Trophoblast cell (in vitro differentiated cells and primary cell): ENCODE data around the gene VDR.

Experiments
- DNase-seq, 2 donors: peaks; one replicate each; pipeline ENCODE4 v3.0.0-alpha.2; 2016
- H2AFZ ChIP-seq: 2 replicates; pipeline ENCODE4 v1.6.1; 2013; ENCODE audit warnings: low read length, moderate library complexity, mild to moderate bottlenecking; ENCODE audit not compliant: insufficient read depth, poor library complexity
- H2AK5ac ChIP-seq: 2 replicates; pipeline ENCODE4 v1.6.1; 2013; ENCODE audit warnings: mild to moderate bottlenecking, low read length
- H2BK120ac ChIP-seq: 2 replicates; pipeline ENCODE4 v1.6.1; 2013; ENCODE audit warnings: low read length, mild to moderate bottlenecking, moderate library complexity; ENCODE audit not compliant: insufficient read depth, poor library complexity
- H2BK12ac ChIP-seq: 2 replicates; pipeline ENCODE4 v1.6.1; 2013; ENCODE audit warnings: mild to moderate bottlenecking, low read length, moderate library complexity
- H2BK5ac ChIP-seq: 2 replicates; pipeline ENCODE4 v1.6.1; 2013; ENCODE audit warnings: low read length, low read depth, moderate library complexity, mild to moderate bottlenecking; ENCODE audit not compliant: poor library complexity
- H3K14ac ChIP-seq: 2 replicates; pipeline ENCODE4 v1.6.1; 2013; ENCODE audit warnings: mild to moderate bottlenecking, low read length
- H3K18ac ChIP-seq: 2 replicates; pipeline ENCODE4 v1.6.1; 2013; ENCODE audit warnings: mild to moderate bottlenecking, low read length
- H3K23ac ChIP-seq: 2 replicates; pipeline ENCODE4 v1.6.1; 2013; ENCODE audit warnings: low read length
- H3K27ac ChIP-seq: 2 replicates; pipeline ENCODE4 v1.5.1; 2013; ENCODE audit warnings: low read depth, mild to moderate bottlenecking, inconsistent platforms, low read length, moderate library complexity
- H3K27me3 ChIP-seq: 2 replicates; pipeline ENCODE4 v1.6.1; 2013; ENCODE audit warnings: inconsistent platforms, mild to moderate bottlenecking, low read length, moderate library complexity; ENCODE audit not compliant: insufficient read depth
- H3K36me3 ChIP-seq, 2 experiments: 1 replicate in 1 of 2; 2 replicates in 1 of 2; pipeline ENCODE4 v1.6.1; 2013; ENCODE audit warnings: low read length in 2 of 2, mild to moderate bottlenecking in 2 of 2, moderate library complexity in 1 of 2; ENCODE audit not compliant: insufficient read depth in 2 of 2, control insufficient read depth in 1 of 2
- H3K4ac ChIP-seq: 2 replicates; pipeline ENCODE4 v1.6.1; 2013; ENCODE audit warnings: low read depth, mild to moderate bottlenecking, low read length, moderate library complexity
- H3K4me1 ChIP-seq, 2 experiments: 1 replicate in 1 of 2; 2 replicates in 1 of 2; pipeline ENCODE4 v1.6.1; 2013; ENCODE audit warnings: low read length in 2 of 2, mild to moderate bottlenecking in 2 of 2, moderate library complexity in 1 of 2; ENCODE audit not compliant: insufficient read depth in 2 of 2, control insufficient read depth in 1 of 2
- H3K4me2 ChIP-seq: 2 replicates; pipeline ENCODE4 v1.6.1; 2013; ENCODE audit warnings: inconsistent platforms, mild to moderate bottlenecking, low read length, moderate library complexity
- H3K4me3 ChIP-seq: 2 replicates; pipeline ENCODE4 v1.5.1; 2013; ENCODE audit warnings: mild to moderate bottlenecking, low read depth, low read length, inconsistent platforms
- H3K79me1 ChIP-seq: one replicate; pipeline ENCODE4 v1.6.1; 2013; ENCODE audit warnings: low read length
- H3K79me2 ChIP-seq: 2 replicates; pipeline ENCODE4 v1.6.1; 2013; ENCODE audit warnings: low read length, mild to moderate bottlenecking; ENCODE audit not compliant: control insufficient read depth, insufficient read depth, poor library complexity
- H3K9ac ChIP-seq: 2 replicates; pipeline ENCODE4 v1.6.1; 2013; ENCODE audit warnings: mild to moderate bottlenecking, low read length
- H3K9me3 ChIP-seq: 2 replicates; pipeline ENCODE4 v1.6.1; 2013; ENCODE audit warnings: low read depth, mild to moderate bottlenecking, control low read depth, inconsistent platforms, low read length; ENCODE audit not compliant: insufficient read depth
- H4K12ac ChIP-seq: 2 replicates; pipeline ENCODE4 v1.6.1; 2013; ENCODE audit warnings: low read depth, mild to moderate bottlenecking, low read length, moderate library complexity
- H4K8ac ChIP-seq: 2 replicates; pipeline ENCODE4 v1.6.1; 2013; ENCODE audit warnings: low read depth, mild to moderate bottlenecking, low read length, moderate library complexity
- H4K91ac ChIP-seq: one replicate; pipeline ENCODE4 v1.6.1; 2013; ENCODE audit warnings: low read depth, mild to moderate bottlenecking, low read length, moderate library complexity
- WGBS: extraction: QIAGEN DNeasy Blood & Tissue Kit; methylation state at CpG from one replicate; pipeline ENCODE4 v1.1.7; 2013; ENCODE audit warnings: missing lambda C conversion rate; ENCODE audit not compliant: insufficient read length, insufficient coverage; ENCODE audit errors: extremely low coverage; 5-methylcytosine and 5-hydroxymethylcytosine counted together

Gene VDR

GRCh38 chr12:47881826-47882427 lies 22.9 kb downstream of the VDR start:
- no peak overlapping the region for H3K27ac ChIP-seq
- H3K4me2 ChIP-seq: no peak overlapping the region
- H4K12ac ChIP-seq: no peak overlapping the region
- H3K9me3 ChIP-seq: no peaks in the 10 kb centered on the region
- H2BK12ac ChIP-seq: no peak overlapping the region
- WGBS: no CpG with 5 or more reads among the region's 8 CpGs
- no peak overlapping the region for H2BK5ac ChIP-seq
- H3K18ac ChIP-seq: no peak overlapping the region
- no peak overlapping the region for H2AK5ac ChIP-seq
- H2BK120ac ChIP-seq: no peak overlapping the region
- no peaks in the 10 kb centered on the region for H3K27me3 ChIP-seq
- no peak overlapping the region for H3K4ac ChIP-seq
- no peak overlapping the region for H3K9ac ChIP-seq
- no peak overlapping the region for H4K91ac ChIP-seq
- H3K36me3 ChIP-seq: no peaks in the 10 kb centered on the region
- no peak overlapping the region for H3K14ac ChIP-seq
- no peak overlapping the region for H2AFZ ChIP-seq
- DNase-seq: peak in 1 of 2 donors; percentile 17
- H3K4me3 ChIP-seq: no peak overlapping the region
- no peaks in the 10 kb centered on the region for H3K79me2 ChIP-seq
- H4K8ac ChIP-seq: no peak overlapping the region
- peaks cover 5 to 10% of the 10 kb centered on the region in 2 experiments for H3K4me1 ChIP-seq
- H3K79me1 ChIP-seq: no peaks in the 10 kb centered on the region
- no peak overlapping the region for H3K23ac ChIP-seq

- Histone ChIP-seq H4K8ac (no peak overlapping the region), H3K14ac (no peak overlapping the region), H3K27me3 (no peaks in the 10 kb centered on the region), H3K27ac (no peak overlapping the region), H3K23ac (no peak overlapping the region), H3K36me3 (no peaks in the 10 kb centered on the region), H3K79me2 (no peaks in the 10 kb centered on the region), H3K9me3 (no peaks in the 10 kb centered on the region), H2AFZ (no peak overlapping the region), H3K4me2 (no peak overlapping the region), H2BK5ac (no peak overlapping the region), H2BK120ac (no peak overlapping the region), H4K91ac (no peak overlapping the region), H3K4me1 (peaks cover 5 to 14% of the 10 kb centered on the region in 2 experiments), H3K9ac (no peak overlapping the region), H2BK12ac (no peak overlapping the region), H3K18ac (no peak overlapping the region), H2AK5ac (no peak overlapping the region), H4K12ac (no peak overlapping the region), H3K79me1 (no peaks in the 10 kb centered on the region), H3K4me3 (no peak overlapping the region), H3K4ac (no peak overlapping the region)
- WGBS: no CpG with 5 or more reads among the region's 2 CpGs
- DNase-seq: no peak
Measured at GRCh38 chr12:47881051-47881450, 23.7 kb downstream of the VDR start.

- no peak overlapping the region for H2AFZ ChIP-seq
Measured at GRCh38 chr12:47878918-47879481, 25.8 kb downstream of the VDR start.

GRCh38 chr12:47878293-47878917 lies 26.4 kb downstream of the VDR start:
- no peaks in the 10 kb centered on the region for H3K27me3 ChIP-seq
- no peak overlapping the region for H3K9ac ChIP-seq
- H4K8ac ChIP-seq: no peak overlapping the region
- no CpG with 5 or more reads among the region's 7 CpGs for WGBS
- H3K18ac ChIP-seq: no peak overlapping the region
- H3K79me1 ChIP-seq: no peaks in the 10 kb centered on the region
- no peaks in the 10 kb centered on the region for H3K36me3 ChIP-seq
- H3K9me3 ChIP-seq: no peaks in the 10 kb centered on the region
- DNase-seq: peak in 1 of 2 donors; percentile 35
- H2BK12ac ChIP-seq: no peak overlapping the region
- no peak overlapping the region for H3K14ac ChIP-seq
- H2BK120ac ChIP-seq: no peak overlapping the region
- no peak overlapping the region for H3K4me3 ChIP-seq
- no peak overlapping the region for H2AFZ ChIP-seq
- H4K91ac ChIP-seq: no peak overlapping the region
- no peak overlapping the region for H3K27ac ChIP-seq
- peaks cover 5 to 10% of the 10 kb centered on the region in 2 experiments for H3K4me1 ChIP-seq
- H3K4ac ChIP-seq: no peak overlapping the region
- H3K23ac ChIP-seq: no peak overlapping the region
- no peak overlapping the region for H2AK5ac ChIP-seq
- no peaks in the 10 kb centered on the region for H3K79me2 ChIP-seq
- H4K12ac ChIP-seq: no peak overlapping the region
- H3K4me2 ChIP-seq: no peak overlapping the region
- H2BK5ac ChIP-seq: no peak overlapping the region

More at GRCh38 chr12:47878918-47879481, 25.8 kb downstream of the VDR start:
- no peaks in the 10 kb centered on the region for H3K79me1 ChIP-seq
- no peak overlapping the region for H2BK120ac ChIP-seq
- no peak overlapping the region for H4K12ac ChIP-seq
- no peak overlapping the region for H3K4me3 ChIP-seq
- no peak for DNase-seq
- H2AK5ac ChIP-seq: no peak overlapping the region
- no peak overlapping the region for H3K9ac ChIP-seq
- H4K8ac ChIP-seq: no peak overlapping the region
- H3K23ac ChIP-seq: no peak overlapping the region
- WGBS: no CpG with 5 or more reads among the region's 10 CpGs
- H3K9me3 ChIP-seq: no peaks in the 10 kb centered on the region
- no peak overlapping the region for H3K4ac ChIP-seq
- no peak overlapping the region for H4K91ac ChIP-seq
- H3K27ac ChIP-seq: no peak overlapping the region
- no peaks in the 10 kb centered on the region for H3K79me2 ChIP-seq
- no peak overlapping the region for H2BK12ac ChIP-seq
- peaks cover 5 to 14% of the 10 kb centered on the region in 2 experiments for H3K4me1 ChIP-seq
- H2BK5ac ChIP-seq: no peak overlapping the region
- H3K27me3 ChIP-seq: no peaks in the 10 kb centered on the region
- no peak overlapping the region for H3K14ac ChIP-seq
- no peak overlapping the region for H3K4me2 ChIP-seq
- H3K18ac ChIP-seq: no peak overlapping the region
- H3K36me3 ChIP-seq: no peaks in the 10 kb centered on the region
